Measurements from ENCODE around the gene HOXA5.
A peak's percentile ranks its signal among the peaks of the same experiment; 100 is the strongest.

Gene HOXA5

DNA sequence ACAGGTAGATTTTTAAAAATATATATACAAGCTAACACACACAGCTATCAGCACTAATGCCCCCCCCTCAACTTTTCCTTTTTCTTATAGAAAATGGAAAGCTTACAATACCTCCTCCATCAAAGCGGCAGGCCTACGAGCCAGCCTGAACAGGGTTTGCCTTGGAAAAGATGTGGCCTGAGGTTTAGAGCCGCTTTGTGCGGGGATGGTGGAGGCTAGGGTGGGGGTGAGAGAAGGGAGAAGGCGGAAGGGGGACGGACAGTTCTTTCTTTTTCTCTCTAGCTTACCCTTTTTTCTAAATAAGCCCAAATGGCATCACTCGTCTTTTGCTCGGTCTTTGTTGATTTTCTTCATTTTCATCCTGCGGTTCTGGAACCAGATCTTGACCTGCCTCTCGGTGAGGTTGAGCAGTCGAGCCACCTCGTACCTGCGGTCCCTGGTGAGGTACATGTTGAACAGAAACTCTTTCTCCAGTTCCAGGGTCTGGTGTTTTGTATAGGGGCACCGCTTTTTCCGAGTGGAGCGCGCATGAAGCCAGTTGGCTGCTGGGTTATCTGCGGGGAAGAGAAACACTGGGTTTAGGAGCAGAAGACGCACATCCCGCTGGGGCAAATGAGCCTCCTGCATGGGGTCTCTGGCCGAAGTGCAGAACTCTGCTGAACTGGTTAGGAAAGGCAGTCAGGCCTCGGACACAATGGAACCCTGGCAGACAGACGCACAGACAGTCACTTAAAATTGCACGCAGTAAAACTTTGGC, 20.0 kb upstream of the HOXA5 start:
- H3K27me3 ChIP-seq (ENCODE audit: insufficient read depth, poor library complexity, severe bottlenecking): no peaks in the 10 kb centered on the region
- DNase-seq (ENCODE audit: low spot score) (no peak), ATAC-seq (ENCODE audit: low read depth) (no peak)
- no peaks in the 10 kb centered on the region for H3K9me3 ChIP-seq (ENCODE audit: severe bottlenecking)
- H3K4me3 ChIP-seq (ENCODE audit: severe bottlenecking): peak overlapping the region; percentile 54
- H3K27ac ChIP-seq (ENCODE audit: poor library complexity, severe bottlenecking): peak overlapping the region; percentile 93
- no peak for TF ChIP-seq CTCF (IDR thresholded peaks at IDR 0.05; ENCODE audit: poor library complexity, severe bottlenecking)
- peaks cover 18% of the 10 kb centered on the region for H3K36me3 ChIP-seq (ENCODE audit: low read depth)
- peaks cover 9% of the 10 kb centered on the region for H3K4me1 ChIP-seq (ENCODE audit: insufficient read depth, poor library complexity, severe bottlenecking)

GRCh38 chr7:27162561-27163287, 19.2 kb upstream of the HOXA5 start:
- no peak for DNase-seq (ENCODE audit: low spot score)
- Histone ChIP-seq H3K9me3 (ENCODE audit: severe bottlenecking) (no peaks in the 10 kb centered on the region), H3K27ac (ENCODE audit: poor library complexity, severe bottlenecking) (peak overlapping the region; percentile 93), H3K27me3 (ENCODE audit: insufficient read depth, poor library complexity, severe bottlenecking) (no peaks in the 10 kb centered on the region), H3K36me3 (ENCODE audit: low read depth) (peaks cover 18% of the 10 kb centered on the region), H3K4me1 (ENCODE audit: insufficient read depth, poor library complexity, severe bottlenecking) (peaks cover 8% of the 10 kb centered on the region), H3K4me3 (ENCODE audit: severe bottlenecking) (peak overlapping the region; percentile 54)
- no peak for TF ChIP-seq CTCF (IDR thresholded peaks at IDR 0.05; ENCODE audit: poor library complexity, severe bottlenecking)
- no peak for ATAC-seq (ENCODE audit: low read depth)

- DNase-seq (ENCODE audit: low spot score) (peak; percentile 60), ATAC-seq (ENCODE audit: low read depth) (0 out of 3 replicates have a peak, but pooled peaks have one; percentile 2)
- TF ChIP-seq CTCF (IDR thresholded peaks at IDR 0.05; ENCODE audit: poor library complexity, severe bottlenecking): no peak
- Histone ChIP-seq H3K27ac (ENCODE audit: poor library complexity, severe bottlenecking) (peak overlapping the region; percentile 93), H3K4me3 (ENCODE audit: severe bottlenecking) (peak overlapping the region; percentile 54), H3K9me3 (ENCODE audit: severe bottlenecking) (no peaks in the 10 kb centered on the region), H3K4me1 (ENCODE audit: insufficient read depth, poor library complexity, severe bottlenecking) (peaks cover 4% of the 10 kb centered on the region), H3K36me3 (ENCODE audit: low read depth) (peaks cover 18% of the 10 kb centered on the region), H3K27me3 (ENCODE audit: insufficient read depth, poor library complexity, severe bottlenecking) (no peaks in the 10 kb centered on the region)
These were observed 18.5 kb upstream of the HOXA5 start for GRCh38 chr7:27161721-27162560.

DNA sequence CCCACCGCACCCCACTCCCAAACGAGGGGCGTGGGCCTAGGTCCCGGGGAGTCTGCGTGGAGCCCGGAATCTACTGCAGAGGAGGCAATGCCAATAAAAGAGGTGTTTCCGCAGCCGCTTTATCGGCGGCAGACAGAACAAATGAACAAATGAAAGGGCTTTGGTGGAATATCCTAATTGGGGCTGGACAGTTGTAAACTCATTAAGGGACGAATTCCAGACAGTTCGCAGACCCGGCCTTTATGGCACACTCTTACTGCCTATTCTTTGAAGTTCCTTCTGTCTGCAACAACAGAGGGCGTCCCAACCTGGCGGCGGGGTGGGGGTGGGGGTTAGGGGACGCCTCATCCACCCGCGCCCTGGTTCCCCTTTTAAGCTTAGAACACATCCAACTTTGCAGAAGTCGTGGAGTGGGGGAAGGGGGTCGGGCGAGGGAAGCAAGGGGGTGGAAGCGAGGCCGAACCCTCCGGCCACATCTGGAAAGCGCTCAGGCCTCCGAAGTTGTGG, 17.8 kb upstream of the HOXA5 start:
- Histone ChIP-seq H3K27ac (ENCODE audit: poor library complexity, severe bottlenecking) (peak overlapping the region; percentile 93), H3K27me3 (ENCODE audit: insufficient read depth, poor library complexity, severe bottlenecking) (no peaks in the 10 kb centered on the region), H3K4me1 (ENCODE audit: insufficient read depth, poor library complexity, severe bottlenecking) (peaks cover 4% of the 10 kb centered on the region), H3K4me3 (ENCODE audit: severe bottlenecking) (peak overlapping the region; percentile 44), H3K36me3 (ENCODE audit: low read depth) (peaks cover 18% of the 10 kb centered on the region), H3K9me3 (ENCODE audit: severe bottlenecking) (no peaks in the 10 kb centered on the region)
- TF ChIP-seq CTCF (IDR thresholded peaks at IDR 0.05; ENCODE audit: poor library complexity, severe bottlenecking): peak; percentile 87
- DNase-seq (ENCODE audit: low spot score): peak; percentile 57
- no peak for ATAC-seq (ENCODE audit: low read depth)
